SK-N-SH (cell line): ENCODE measurements around the gene PMIS2. TPM values are rescaled to one million over a fixed set of nuclear protein-coding genes. Genes with fewer than 3 reads are reported as not detected.

Experiments used
- CTCF ChIA-PET: fragments of 300-600, 350-600 bp; formaldehyde crosslinking; extraction: SDS; loops from one replicate; lab custom pipeline; 2021; lab: Yijun Ruan, JAX
- POLR2A ChIA-PET: fragments of 350-600 bp; sonication (Branson Sonifier 250); formaldehyde crosslinking; extraction: SDS; loops from one replicate; lab custom pipeline; 2020; ENCODE audit warnings: antibody characterized with exemption, inconsistent platforms; lab: Yijun Ruan, JAX
- DNase-seq: peaks from one replicate; pipeline ENCODE4 v3.0.0; 2012
- H2AFZ ChIP-seq: fragments of 200-600 bp; sonication (generic); 2 replicates; pipeline ENCODE4 v1.8.1; 2016; ENCODE audit warnings: antibody characterized with exemption, mild to moderate bottlenecking, low read depth
- H3F3A ChIP-seq: fragments of 200-600 bp; sonication (generic); replicated peaks from 2 replicates; pipeline ENCODE3; 2016; ENCODE audit warnings: antibody characterized with exemption, mild to moderate bottlenecking; ENCODE audit not compliant: insufficient read depth
- H3K27ac ChIP-seq, 2 experiments: fragments of 200-500 bp in 1 of 2; fragments of 200-600 bp in 1 of 2; sonication (Bioruptor generic) in 1 of 2; sonication (generic), shearing (Covaris generic) in 1 of 2; 2 replicates each; pipeline versions ENCODE4 v1.5.1 to v1.6.1; 2014 to 2016; ENCODE audit warnings: low read depth in 2 of 2, inconsistent platforms in 1 of 2, low read length in 1 of 2, mild to moderate bottlenecking in 1 of 2, mixed read lengths in 1 of 2
- H3K27me3 ChIP-seq: fragments of 200-600 bp; sonication (generic), shearing (Covaris generic); 2 replicates; pipeline ENCODE4 v1.6.1; 2016; ENCODE audit warnings: mixed run types; ENCODE audit not compliant: insufficient read depth
- H3K36me3 ChIP-seq, 2 experiments: fragments of 200-500 bp in 1 of 2; fragments of 200-600 bp in 1 of 2; sonication (Bioruptor generic) in 1 of 2; sonication (generic) in 1 of 2; replicated peaks in 1 of 2; 2 replicates each; pipeline versions ENCODE3 to v1.5.1; 2014 to 2016; ENCODE audit warnings: low read length in 1 of 2, mild to moderate bottlenecking in 1 of 2; ENCODE audit not compliant: insufficient read depth in 2 of 2, control insufficient read depth in 1 of 2
- H3K4me1 ChIP-seq, 2 experiments: fragments of 200-500 bp in 1 of 2; fragments of 200-600 bp in 1 of 2; sonication (Bioruptor generic) in 1 of 2; sonication (generic), shearing (Covaris generic) in 1 of 2; 2 replicates each; pipeline versions ENCODE4 v1.5.1 to v1.6.1; 2014 to 2016; ENCODE audit warnings: low read depth in 1 of 2, low read length in 1 of 2, mixed run types in 1 of 2; ENCODE audit not compliant: insufficient read depth in 2 of 2, control insufficient read depth in 1 of 2
- H3K4me2 ChIP-seq: fragments of 200-600 bp; sonication (generic), shearing (Covaris generic); 2 replicates; pipeline ENCODE4 v1.6.1; 2017; ENCODE audit warnings: mixed run types
- H3K4me3 ChIP-seq, 2 experiments: fragments of 200-500 bp in 1 of 2; fragments of 200-600 bp in 1 of 2; sonication (Bioruptor generic) in 1 of 2; sonication (generic), shearing (Covaris generic) in 1 of 2; 2 replicates each; pipeline versions ENCODE4 v1.5.1 to v1.8.1; 2014 to 2016; ENCODE audit warnings: low read depth in 2 of 2, inconsistent platforms in 1 of 2, low read length in 1 of 2, mild to moderate bottlenecking in 1 of 2, mixed read lengths in 1 of 2, moderate library complexity in 1 of 2
- H3K79me2 ChIP-seq: fragments of 200-600 bp; sonication (generic); 2 replicates; pipeline ENCODE4 v1.8.1; 2017; ENCODE audit warnings: mild to moderate bottlenecking; ENCODE audit not compliant: insufficient read depth
- H3K9ac ChIP-seq: fragments of 200-600 bp; sonication (generic); 2 replicates; pipeline ENCODE4 v1.6.1; 2017; ENCODE audit warnings: mixed run types
- H3K9me2 ChIP-seq: fragments of 200-600 bp; sonication (generic); 2 replicates; pipeline ENCODE4 v1.6.1; 2017; ENCODE audit warnings: mixed run types
- H3K9me3 ChIP-seq: fragments of 200-600 bp; sonication (generic); 2 replicates; pipeline ENCODE4 v1.6.1; 2017; ENCODE audit warnings: mixed run types, mild to moderate bottlenecking, moderate library complexity
- H4K20me1 ChIP-seq: fragments of 200-600 bp; sonication (generic); 2 replicates; pipeline ENCODE4 v1.6.1; 2017; ENCODE audit warnings: mild to moderate bottlenecking, mixed run types; ENCODE audit not compliant: insufficient read depth
- ELF1 ChIP-seq: IDR thresholded peaks from 2 replicates; pipeline ENCODE4 v1.4.0; 2012
- EZH2phosphoT487 ChIP-seq: fragments of 200-600 bp; sonication (generic); IDR thresholded peaks from 2 replicates; pipeline ENCODE4 v1.6.1; 2017; ENCODE audit warnings: low read depth, mixed run types, mild to moderate bottlenecking, antibody characterized with exemption, moderate library complexity, borderline replicate concordance
- FOSL2 ChIP-seq: IDR thresholded peaks from 2 replicates; pipeline ENCODE4 v1.4.0; 2012; ENCODE audit warnings: low read depth, mild to moderate bottlenecking, moderate library complexity, borderline replicate concordance
- FOXJ3 ChIP-seq: sonication (generic); formaldehyde crosslinking; IDR thresholded peaks from 2 replicates; pipeline ENCODE4 v1.5.1; 2020; ENCODE audit warnings: mild to moderate bottlenecking, missing genetic modification reagents
- GABPA ChIP-seq: IDR thresholded peaks from 2 replicates; pipeline ENCODE4 v1.4.0; 2012; ENCODE audit warnings: low read depth, mild to moderate bottlenecking
- GATA2 ChIP-seq: sonication (generic); formaldehyde crosslinking; IDR thresholded peaks from 2 replicates; pipeline ENCODE4 v1.5.0; 2020; ENCODE audit warnings: mild to moderate bottlenecking, missing genetic modification reagents
- JUND ChIP-seq: IDR thresholded peaks from 2 replicates; pipeline ENCODE4 v1.4.0; 2012
- MXI1 ChIP-seq: IDR thresholded peaks from 2 replicates; pipeline ENCODE4 v1.6.1; 2012; ENCODE audit warnings: mild to moderate bottlenecking, low read depth, low read length, improper control_type of control experiment
- PBX3 ChIP-seq: IDR thresholded peaks from 2 replicates; pipeline ENCODE4; 2012
- RCOR1 ChIP-seq: fragments of 150-350 bp; IDR thresholded peaks from 2 replicates; pipeline ENCODE4 v1.6.1; 2017; ENCODE audit warnings: antibody characterized with exemption, low read length
- REST ChIP-seq: IDR thresholded peaks from 2 replicates; pipeline ENCODE4 v1.6.1; 2012; ENCODE audit warnings: mild to moderate bottlenecking, low read depth, low read length, moderate library complexity
- RFX5 ChIP-seq: IDR thresholded peaks from 2 replicates; pipeline ENCODE4 v1.6.1; 2012; ENCODE audit warnings: mild to moderate bottlenecking, improper control_type of control experiment, low read length
- SMC3 ChIP-seq: IDR thresholded peaks from 2 replicates; pipeline ENCODE4 v1.6.1; 2012; ENCODE audit warnings: low read depth, low read length, improper control_type of control experiment
- TEAD4 ChIP-seq: IDR thresholded peaks from 2 replicates; pipeline ENCODE4 v1.4.0; 2012; ENCODE audit warnings: mild to moderate bottlenecking, borderline replicate concordance; ENCODE audit not compliant: insufficient read depth
- YY1 ChIP-seq: IDR thresholded peaks from 2 replicates; pipeline ENCODE4 v1.4.0; 2012; ENCODE audit warnings: low read depth, mild to moderate bottlenecking
- ZBTB33 ChIP-seq: IDR thresholded peaks from 2 replicates; pipeline ENCODE4 v1.4.0; 2012; ENCODE audit warnings: low read depth, borderline replicate concordance
- WGBS: methylation state at CpG from one replicate; pipeline ENCODE4 v1.1.6; 2017; ENCODE audit warnings: low lambda C conversion rate; 5-methylcytosine and 5-hydroxymethylcytosine counted together
- polyA plus RNA-seq, 3 experiments: library from polyadenylated mRNA; depleted of rRNA; stranded (reverse); fragments of >200 nt; gene quantifications; 2 replicates each; pipeline ENCODE4 v1.2.3, GENCODE V29; 2012
- TF ChIP-seq, protein P1 (sequence below): fragments of 150-350 bp; IDR thresholded peaks from 2 replicates; pipeline ENCODE4 v1.6.1; 2016; ENCODE audit warnings: mild to moderate bottlenecking, low read depth, low read length

Gene PMIS2
- polyA plus RNA-seq, 1 of the 3 experiments (the other 2 are of a cell fraction), result not detected

GRCh38 chr19:35556846-35557538, 29.0 kb upstream of the PMIS2 start:
- 90% methylated on average over 16 of the region's 16 CpGs for WGBS

More at GRCh38 chr19:35556846-35557538, 29.0 kb upstream of the PMIS2 start:
- H3K36me3 ChIP-seq, result no peaks in the 10 kb centered on the region
- no peaks in the 10 kb centered on the region for H3K9me2 ChIP-seq
- DNase-seq, result no peak
- H3K9me3 ChIP-seq, result no peaks in the 10 kb centered on the region
- no peak overlapping the region; a peak in 2 of 4 replicates for H3K4me3 ChIP-seq
- no peaks in the 10 kb centered on the region for H3K79me2 ChIP-seq
- H3K9ac ChIP-seq, result no peak overlapping the region
- H3F3A ChIP-seq, result no peaks in the 10 kb centered on the region
- no peaks in the 10 kb centered on the region for H4K20me1 ChIP-seq
- H3K4me2 ChIP-seq, result no peak overlapping the region
- H2AFZ ChIP-seq, result no peak overlapping the region
- peaks cover 0 to 11% of the 10 kb centered on the region in 2 experiments; a peak in 1 of 4 replicates for H3K4me1 ChIP-seq
- CTCF ChIA-PET, result interaction anchor here (0.9 to 3.9 kb wide), 10 partner anchors 8 to 263 kb away, joined by 3 to 20 read pairs (median 6); partner anchors contain the start of gene HAUS5
- peaks cover 35% of the 10 kb centered on the region for H3K27me3 ChIP-seq
- TF ChIP-seq, protein P1, sequence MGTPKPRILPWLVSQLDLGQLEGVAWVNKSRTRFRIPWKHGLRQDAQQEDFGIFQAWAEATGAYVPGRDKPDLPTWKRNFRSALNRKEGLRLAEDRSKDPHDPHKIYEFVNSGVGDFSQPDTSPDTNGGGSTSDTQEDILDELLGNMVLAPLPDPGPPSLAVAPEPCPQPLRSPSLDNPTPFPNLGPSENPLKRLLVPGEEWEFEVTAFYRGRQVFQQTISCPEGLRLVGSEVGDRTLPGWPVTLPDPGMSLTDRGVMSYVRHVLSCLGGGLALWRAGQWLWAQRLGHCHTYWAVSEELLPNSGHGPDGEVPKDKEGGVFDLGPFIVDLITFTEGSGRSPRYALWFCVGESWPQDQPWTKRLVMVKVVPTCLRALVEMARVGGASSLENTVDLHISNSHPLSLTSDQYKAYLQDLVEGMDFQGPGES, result no peak
- TF ChIP-seq RFX5 (no peak), ZBTB33 (no peak), REST (no peak), TEAD4 (no peak), MXI1 (no peak), GABPA (no peak), GATA2 (CRISPR knock-in tag) (no peak), EZH2phosphoT487 (no peak), YY1 (no peak), FOSL2 (no peak), FOXJ3 (CRISPR knock-in tag) (no peak), ELF1 (no peak), RCOR1 (no peak), JUND (no peak), SMC3 (no peak), PBX3 (no peak)
- TF ChIP-seq, all 33 proteins: peak for 0
- POLR2A ChIA-PET, result interaction anchor here (1.2 kb wide), 2 partner anchors 91 to 145 kb away, joined by 4 to 5 read pairs; partner anchors contain the start of gene COX6B1
- no peak overlapping the region for H3K27ac ChIP-seq
